ENCODE data around the gene CLTRN. TPM values are rescaled to one million over a fixed set of nuclear protein-coding genes. Genes with fewer than 3 reads are reported as not detected.
A peak's percentile ranks its signal among the peaks of the same experiment; 100 is the strongest.

Gene CLTRN
- total and polyA plus RNA-seq, 2 of the 13 experiments (the other 11 are each of a cell fraction or from before 2014, with no cell fraction given): 0.37 to 0.53 TPM

DNA sequence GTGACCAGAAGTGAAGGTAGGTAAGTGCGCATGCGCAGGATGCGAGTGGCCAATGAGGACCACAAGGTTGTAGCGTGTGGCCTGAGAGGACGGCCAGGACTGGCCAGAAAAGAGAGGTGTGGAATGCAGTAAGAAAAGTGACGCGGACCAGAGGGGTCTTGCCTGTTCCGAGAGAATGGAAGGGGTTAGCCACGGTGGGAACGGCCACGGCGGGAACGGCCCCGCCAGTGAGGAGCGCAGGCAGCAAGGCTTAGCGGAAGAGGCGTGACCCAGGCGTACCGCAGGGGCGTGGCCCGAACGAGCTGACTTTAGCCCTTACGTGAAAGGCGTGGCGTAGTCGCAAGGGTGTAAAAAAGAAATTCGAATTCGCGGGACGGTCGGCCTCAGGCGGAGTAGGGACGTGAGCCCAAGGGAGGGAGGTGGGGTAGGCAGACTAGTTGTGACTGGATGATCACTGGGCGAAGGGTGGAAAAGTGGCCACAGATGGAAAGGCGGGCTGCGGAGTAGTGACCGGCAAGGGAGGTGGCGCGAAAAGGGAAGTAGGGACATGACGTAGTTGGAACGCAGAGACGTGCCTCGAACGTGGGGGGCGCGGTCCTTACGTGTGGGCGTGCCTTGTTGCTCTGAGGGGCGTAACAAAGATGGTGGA is 10.4 kb upstream of the CLTRN start (continued):
- TF ChIP-seq ZNF773 (CRISPR knock-in tag; IDR thresholded peaks at IDR 0.05; ENCODE audit: borderline replicate concordance) (0 out of 2 replicates have a peak, but pooled peaks have one; percentile 16), NFYC (CRISPR knock-in tag; IDR thresholded peaks at IDR 0.05) (peak; percentile 72), SAFB2 (CRISPR knock-in tag; IDR thresholded peaks at IDR 0.05; ENCODE audit: borderline replicate concordance, low read depth) (peak; percentile 25; the same call in 1 of the 2 replicates), RBM39 (IDR thresholded peaks at IDR 0.05; ENCODE audit: low read depth, low read length, poor library complexity, severe bottlenecking) (peak; percentile 54), ELF1 (CRISPR knock-in tag; IDR thresholded peaks at IDR 0.05) (peak; percentile 7; the same call in 1 of the 2 replicates), ZNF441 (CRISPR knock-in tag; IDR thresholded peaks at IDR 0.05; ENCODE audit: borderline replicate concordance) (0 out of 2 replicates have a peak, but pooled peaks have one; percentile 21), NFKB2 (CRISPR knock-in tag; IDR thresholded peaks at IDR 0.05; ENCODE audit: borderline replicate concordance) (peak; percentile 56; the same call in 1 of the 2 replicates), ZNF333 (CRISPR knock-in tag; IDR thresholded peaks at IDR 0.05; ENCODE audit: borderline replicate concordance) (0 out of 2 replicates have a peak, but pooled peaks have one; percentile 13), ZNF234 (CRISPR knock-in tag; conservative IDR thresholded peaks at IDR 0.05) (no peak), LCORL (IDR thresholded peaks at IDR 0.05) (no peak), LCORL (CRISPR knock-in tag; IDR thresholded peaks at IDR 0.05) (0 out of 2 replicates have a peak, but pooled peaks have one; percentile 24), ZNF891 (CRISPR knock-in tag; IDR thresholded peaks at IDR 0.05) (0 out of 2 replicates have a peak, but pooled peaks have one; percentile 14), CENPT (CRISPR knock-in tag; IDR thresholded peaks at IDR 0.05; ENCODE audit: low read depth) (no peak), AGO2 (optimal IDR thresholded peaks at IDR 0.05; ENCODE audit: low read depth, low read length) (peak; percentile 82), ZKSCAN8 (CRISPR knock-in tag; IDR thresholded peaks at IDR 0.05; ENCODE audit: borderline replicate concordance) (no peak)
- TF ChIP-seq, protein P1, sequence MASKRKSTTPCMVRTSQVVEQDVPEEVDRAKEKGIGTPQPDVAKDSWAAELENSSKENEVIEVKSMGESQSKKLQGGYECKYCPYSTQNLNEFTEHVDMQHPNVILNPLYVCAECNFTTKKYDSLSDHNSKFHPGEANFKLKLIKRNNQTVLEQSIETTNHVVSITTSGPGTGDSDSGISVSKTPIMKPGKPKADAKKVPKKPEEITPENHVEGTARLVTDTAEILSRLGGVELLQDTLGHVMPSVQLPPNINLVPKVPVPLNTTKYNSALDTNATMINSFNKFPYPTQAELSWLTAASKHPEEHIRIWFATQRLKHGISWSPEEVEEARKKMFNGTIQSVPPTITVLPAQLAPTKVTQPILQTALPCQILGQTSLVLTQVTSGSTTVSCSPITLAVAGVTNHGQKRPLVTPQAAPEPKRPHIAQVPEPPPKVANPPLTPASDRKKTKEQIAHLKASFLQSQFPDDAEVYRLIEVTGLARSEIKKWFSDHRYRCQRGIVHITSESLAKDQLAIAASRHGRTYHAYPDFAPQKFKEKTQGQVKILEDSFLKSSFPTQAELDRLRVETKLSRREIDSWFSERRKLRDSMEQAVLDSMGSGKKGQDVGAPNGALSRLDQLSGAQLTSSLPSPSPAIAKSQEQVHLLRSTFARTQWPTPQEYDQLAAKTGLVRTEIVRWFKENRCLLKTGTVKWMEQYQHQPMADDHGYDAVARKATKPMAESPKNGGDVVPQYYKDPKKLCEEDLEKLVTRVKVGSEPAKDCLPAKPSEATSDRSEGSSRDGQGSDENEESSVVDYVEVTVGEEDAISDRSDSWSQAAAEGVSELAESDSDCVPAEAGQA (IDR thresholded peaks at IDR 0.05; ENCODE audit: low read depth): peak; percentile 91; the same call in 1 of the 2 replicates
- TF ChIP-seq, protein P1 (CRISPR knock-in tag; IDR thresholded peaks at IDR 0.05; ENCODE audit: borderline replicate concordance): no peak
- TF ChIP-seq, protein P2, sequence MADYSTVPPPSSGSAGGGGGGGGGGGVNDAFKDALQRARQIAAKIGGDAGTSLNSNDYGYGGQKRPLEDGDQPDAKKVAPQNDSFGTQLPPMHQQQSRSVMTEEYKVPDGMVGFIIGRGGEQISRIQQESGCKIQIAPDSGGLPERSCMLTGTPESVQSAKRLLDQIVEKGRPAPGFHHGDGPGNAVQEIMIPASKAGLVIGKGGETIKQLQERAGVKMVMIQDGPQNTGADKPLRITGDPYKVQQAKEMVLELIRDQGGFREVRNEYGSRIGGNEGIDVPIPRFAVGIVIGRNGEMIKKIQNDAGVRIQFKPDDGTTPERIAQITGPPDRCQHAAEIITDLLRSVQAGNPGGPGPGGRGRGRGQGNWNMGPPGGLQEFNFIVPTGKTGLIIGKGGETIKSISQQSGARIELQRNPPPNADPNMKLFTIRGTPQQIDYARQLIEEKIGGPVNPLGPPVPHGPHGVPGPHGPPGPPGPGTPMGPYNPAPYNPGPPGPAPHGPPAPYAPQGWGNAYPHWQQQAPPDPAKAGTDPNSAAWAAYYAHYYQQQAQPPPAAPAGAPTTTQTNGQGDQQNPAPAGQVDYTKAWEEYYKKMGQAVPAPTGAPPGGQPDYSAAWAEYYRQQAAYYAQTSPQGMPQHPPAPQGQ (CRISPR knock-in tag; IDR thresholded peaks at IDR 0.05; ENCODE audit: borderline replicate concordance): no peak
- TF ChIP-seq, protein P3, sequence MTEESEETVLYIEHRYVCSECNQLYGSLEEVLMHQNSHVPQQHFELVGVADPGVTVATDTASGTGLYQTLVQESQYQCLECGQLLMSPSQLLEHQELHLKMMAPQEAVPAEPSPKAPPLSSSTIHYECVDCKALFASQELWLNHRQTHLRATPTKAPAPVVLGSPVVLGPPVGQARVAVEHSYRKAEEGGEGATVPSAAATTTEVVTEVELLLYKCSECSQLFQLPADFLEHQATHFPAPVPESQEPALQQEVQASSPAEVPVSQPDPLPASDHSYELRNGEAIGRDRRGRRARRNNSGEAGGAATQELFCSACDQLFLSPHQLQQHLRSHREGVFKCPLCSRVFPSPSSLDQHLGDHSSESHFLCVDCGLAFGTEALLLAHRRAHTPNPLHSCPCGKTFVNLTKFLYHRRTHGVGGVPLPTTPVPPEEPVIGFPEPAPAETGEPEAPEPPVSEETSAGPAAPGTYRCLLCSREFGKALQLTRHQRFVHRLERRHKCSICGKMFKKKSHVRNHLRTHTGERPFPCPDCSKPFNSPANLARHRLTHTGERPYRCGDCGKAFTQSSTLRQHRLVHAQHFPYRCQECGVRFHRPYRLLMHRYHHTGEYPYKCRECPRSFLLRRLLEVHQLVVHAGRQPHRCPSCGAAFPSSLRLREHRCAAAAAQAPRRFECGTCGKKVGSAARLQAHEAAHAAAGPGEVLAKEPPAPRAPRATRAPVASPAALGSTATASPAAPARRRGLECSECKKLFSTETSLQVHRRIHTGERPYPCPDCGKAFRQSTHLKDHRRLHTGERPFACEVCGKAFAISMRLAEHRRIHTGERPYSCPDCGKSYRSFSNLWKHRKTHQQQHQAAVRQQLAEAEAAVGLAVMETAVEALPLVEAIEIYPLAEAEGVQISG (CRISPR knock-in tag; IDR thresholded peaks at IDR 0.05): peak; percentile 56; the same call in 1 of the 2 replicates

Data from HepG2 (cell line).